HCT116 (cell line): ENCODE results near the gene SHISA6. TPM values are rescaled to one million over a fixed set of nuclear protein-coding genes. Genes with fewer than 3 reads are reported as not detected.

Experiments used
- ATAC-seq: fragments of 200-7000 bp; cut with Tn5 transposase; 2 replicates; pipeline ENCODE4 v1.9.1; 2020; ENCODE audit warnings: mild to moderate bottlenecking, moderate library complexity
- BruUV-seq: library from RNA; stranded (reverse); fragments of 400-500 nt; replicated peaks from 2 replicates; lab custom pipeline; 2021; lab: Mats Ljungman, UMichigan
- CTCF ChIA-PET: fragments of 300-600 bp; sonication (Branson Sonifier 250); formaldehyde crosslinking; loops from one replicate; lab custom pipeline; 2021; ENCODE audit warnings: antibody characterized with exemption; lab: Charles Lee
- POLR2A ChIA-PET: fragments of 300-600, 350-600 bp; sonication (Branson Sonifier 250); formaldehyde crosslinking; loops from one replicate; lab custom pipeline; 2021; ENCODE audit warnings: antibody characterized with exemption; lab: Charles Lee
- RAD21 ChIA-PET, 2 experiments: fragments of 300-600 bp; sonication (Branson Sonifier 250); formaldehyde crosslinking; loops; one replicate each; lab custom pipeline; 2023; ENCODE audit warnings: low total read pairs in 2 of 2; ENCODE audit not compliant: uncharacterized antibody in 2 of 2, unreplicated experiment in 2 of 2, low non-redundant PET in 1 of 2; lab: Charles Lee
- DNase-seq: peaks from one replicate; pipeline ENCODE4 v3.0.0-alpha.2; 2010; ENCODE audit warnings: low read depth, low spot score
- H2AFZ ChIP-seq: fragments of 200-600 bp; shearing (Covaris generic), sonication (generic); 2 replicates; pipeline ENCODE4 v1.6.1; 2017; ENCODE audit warnings: low read depth, mixed run types, mixed read lengths, antibody characterized with exemption, low read length; ENCODE audit not compliant: poor library complexity, severe bottlenecking
- H3K27ac ChIP-seq: 2 replicates; pipeline ENCODE4 v1.5.1; 2012; ENCODE audit warnings: low read depth, low read length
- H3K27me3 ChIP-seq: fragments of 200-600 bp; sonication (generic); 2 replicates; pipeline ENCODE4 v1.6.1; 2016; ENCODE audit warnings: mixed run types, low read length, mixed read lengths; ENCODE audit not compliant: insufficient read depth
- H3K36me3 ChIP-seq, 2 experiments: fragments of 200-500 bp in 1 of 2; fragments of 200-600 bp in 1 of 2; sonication (Bioruptor generic) in 1 of 2; sonication (generic) in 1 of 2; 2 replicates each; pipeline versions ENCODE4 v1.5.1 to v1.6.1; 2014 to 2016; ENCODE audit warnings: low read length in 2 of 2, inconsistent platforms in 1 of 2, mixed read lengths in 1 of 2, mixed run types in 1 of 2; ENCODE audit not compliant: insufficient read depth in 2 of 2, control insufficient read depth in 1 of 2
- H3K4me1 ChIP-seq, 2 experiments: fragments of 200-600 bp in 1 of 2; sonication (generic) in 1 of 2; 2 replicates each; pipeline versions ENCODE4 v1.5.1 to v1.6.1; 2012 to 2017; ENCODE audit warnings: low read length in 2 of 2, inconsistent platforms in 1 of 2, mild to moderate bottlenecking in 1 of 2, mixed read lengths in 1 of 2, mixed run types in 1 of 2, moderate library complexity in 1 of 2; ENCODE audit not compliant: insufficient read depth in 2 of 2, control insufficient read depth in 1 of 2
- H3K4me2 ChIP-seq: fragments of 200-600 bp; sonication (generic); 2 replicates; pipeline ENCODE4 v1.6.1; 2017; ENCODE audit warnings: mixed run types, low read length, mixed read lengths
- H3K4me3 ChIP-seq, 2 experiments: fragments of 200-600 bp in 1 of 2; sonication (generic) in 1 of 2; replicated peaks in 1 of 2; 2 replicates each; pipeline ENCODE4 v1.5.1; 2011 to 2016; ENCODE audit warnings: low read length in 2 of 2, control low read depth in 1 of 2, low read depth in 1 of 2, mild to moderate bottlenecking in 1 of 2, mixed read lengths in 1 of 2, mixed run types in 1 of 2
- H3K79me2 ChIP-seq: fragments of 200-600 bp; sonication (generic); 2 replicates; pipeline ENCODE4 v1.6.1; 2017; ENCODE audit warnings: mild to moderate bottlenecking, mixed run types, low read length, moderate library complexity, mixed read lengths; ENCODE audit not compliant: insufficient read depth
- H3K9ac ChIP-seq: fragments of 200-600 bp; sonication (generic); 2 replicates; pipeline ENCODE4 v1.6.1; 2016; ENCODE audit warnings: low read length, mixed read lengths
- H3K9me2 ChIP-seq: fragments of 200-600 bp; sonication (generic), shearing (Covaris generic); 2 replicates; pipeline ENCODE4 v1.6.1; 2017; ENCODE audit warnings: mixed run types, mild to moderate bottlenecking, moderate library complexity; ENCODE audit not compliant: insufficient read depth
- H3K9me3 ChIP-seq, 2 experiments: fragments of 200-500 bp in 1 of 2; fragments of 200-600 bp in 1 of 2; sonication (Bioruptor generic) in 1 of 2; sonication (generic) in 1 of 2; 2 replicates each; pipeline ENCODE4 v1.6.1; 2014 to 2017; ENCODE audit warnings: low read length in 2 of 2, mixed read lengths in 2 of 2, inconsistent platforms in 1 of 2, low read depth in 1 of 2, mild to moderate bottlenecking in 1 of 2, mixed run types in 1 of 2, moderate library complexity in 1 of 2; ENCODE audit not compliant: control insufficient read depth in 1 of 2, insufficient read depth in 1 of 2
- H4K20me1 ChIP-seq: fragments of 200-600 bp; sonication (generic), shearing (Covaris generic); 2 replicates; pipeline ENCODE4 v1.6.1; 2017; ENCODE audit warnings: mixed run types, mild to moderate bottlenecking, moderate library complexity; ENCODE audit not compliant: insufficient read depth
- ATF3 ChIP-seq: IDR thresholded peaks from 2 replicates; pipeline ENCODE4 v1.6.1; 2012
- EGR1 ChIP-seq: IDR thresholded peaks from 2 replicates; pipeline ENCODE4 v1.6.1; 2012; ENCODE audit warnings: low read depth
- EZH2phosphoT487 ChIP-seq: fragments of 200-600 bp; IDR thresholded peaks from 2 replicates; pipeline ENCODE4 v1.6.1; 2018; ENCODE audit warnings: antibody characterized with exemption, borderline replicate concordance
- FOSL1 ChIP-seq: IDR thresholded peaks from 2 replicates; pipeline ENCODE4 v1.6.1; 2012; ENCODE audit warnings: low read depth
- POLR2A ChIP-seq: IDR thresholded peaks from 2 replicates; pipeline ENCODE4 v1.7.0; 2011; ENCODE audit warnings: borderline replicate concordance; ENCODE audit not compliant: insufficient read depth, insufficient read length; ENCODE audit errors: extremely low read depth
- POLR2AphosphoS5 ChIP-seq: IDR thresholded peaks from 2 replicates; pipeline ENCODE4 v1.6.1; 2011; ENCODE audit warnings: mild to moderate bottlenecking, low read depth, low read length, moderate library complexity
- RAD21 ChIP-seq: IDR thresholded peaks from 2 replicates; pipeline ENCODE4 v1.6.1; 2012; ENCODE audit warnings: low read depth, mild to moderate bottlenecking
- SIN3A ChIP-seq: IDR thresholded peaks from 2 replicates; pipeline ENCODE4 v1.6.1; 2012; ENCODE audit warnings: low read depth
- TCF7L2 ChIP-seq: IDR thresholded peaks from 2 replicates; pipeline ENCODE4 v1.7.0; 2011; ENCODE audit warnings: borderline replicate concordance, inconsistent platforms; ENCODE audit not compliant: insufficient read depth, insufficient read length; ENCODE audit errors: extremely low read depth
- ZFX ChIP-seq: fragments of 450-650 bp; IDR thresholded peaks from 2 replicates; pipeline ENCODE4 v1.6.1; 2017
- intact Hi-C: fragments of 100-400 bp; cut with micrococcal nuclease; formaldehyde crosslinking; loops from 2 replicates; pipeline ENCODE4 v1.10.0; 2022
- total RNA-seq: library from RNA; stranded (reverse); gene quantifications from one replicate; pipeline ENCODE4 v1.2.1, GENCODE V29; 2021; ENCODE audit not compliant: unreplicated experiment
- TF ChIP-seq, protein P1 (sequence below): IDR thresholded peaks from 2 replicates; pipeline ENCODE4 v1.6.1; 2011; ENCODE audit warnings: mild to moderate bottlenecking, low read length, moderate library complexity; ENCODE audit not compliant: insufficient replicate concordance; ENCODE audit errors: extremely low read depth
- TF ChIP-seq, protein P2 (sequence below): IDR thresholded peaks from 2 replicates; pipeline ENCODE4 v1.6.1; 2012
- TF ChIP-seq, protein P3 (sequence below): IDR thresholded peaks from 2 replicates; pipeline ENCODE4 v1.6.1; 2012; ENCODE audit warnings: low read depth

SHISA6 gene
- total RNA-seq, 1 experiment from 2014 or later = not detected

- ATAC-seq = no peak
- TF ChIP-seq, protein P1, sequence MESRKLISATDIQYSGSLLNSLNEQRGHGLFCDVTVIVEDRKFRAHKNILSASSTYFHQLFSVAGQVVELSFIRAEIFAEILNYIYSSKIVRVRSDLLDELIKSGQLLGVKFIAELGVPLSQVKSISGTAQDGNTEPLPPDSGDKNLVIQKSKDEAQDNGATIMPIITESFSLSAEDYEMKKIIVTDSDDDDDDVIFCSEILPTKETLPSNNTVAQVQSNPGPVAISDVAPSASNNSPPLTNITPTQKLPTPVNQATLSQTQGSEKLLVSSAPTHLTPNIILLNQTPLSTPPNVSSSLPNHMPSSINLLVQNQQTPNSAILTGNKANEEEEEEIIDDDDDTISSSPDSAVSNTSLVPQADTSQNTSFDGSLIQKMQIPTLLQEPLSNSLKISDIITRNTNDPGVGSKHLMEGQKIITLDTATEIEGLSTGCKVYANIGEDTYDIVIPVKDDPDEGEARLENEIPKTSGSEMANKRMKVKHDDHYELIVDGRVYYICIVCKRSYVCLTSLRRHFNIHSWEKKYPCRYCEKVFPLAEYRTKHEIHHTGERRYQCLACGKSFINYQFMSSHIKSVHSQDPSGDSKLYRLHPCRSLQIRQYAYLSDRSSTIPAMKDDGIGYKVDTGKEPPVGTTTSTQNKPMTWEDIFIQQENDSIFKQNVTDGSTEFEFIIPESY = no peak
- no peak for TF ChIP-seq EGR1
- no peak for TF ChIP-seq RAD21
- no peak for TF ChIP-seq POLR2AphosphoS5
- TF ChIP-seq SIN3A = no peak
- no peak for TF ChIP-seq ZFX
- TF ChIP-seq, protein P2, sequence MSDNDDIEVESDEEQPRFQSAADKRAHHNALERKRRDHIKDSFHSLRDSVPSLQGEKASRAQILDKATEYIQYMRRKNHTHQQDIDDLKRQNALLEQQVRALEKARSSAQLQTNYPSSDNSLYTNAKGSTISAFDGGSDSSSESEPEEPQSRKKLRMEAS = no peak
- TF ChIP-seq, protein P3, sequence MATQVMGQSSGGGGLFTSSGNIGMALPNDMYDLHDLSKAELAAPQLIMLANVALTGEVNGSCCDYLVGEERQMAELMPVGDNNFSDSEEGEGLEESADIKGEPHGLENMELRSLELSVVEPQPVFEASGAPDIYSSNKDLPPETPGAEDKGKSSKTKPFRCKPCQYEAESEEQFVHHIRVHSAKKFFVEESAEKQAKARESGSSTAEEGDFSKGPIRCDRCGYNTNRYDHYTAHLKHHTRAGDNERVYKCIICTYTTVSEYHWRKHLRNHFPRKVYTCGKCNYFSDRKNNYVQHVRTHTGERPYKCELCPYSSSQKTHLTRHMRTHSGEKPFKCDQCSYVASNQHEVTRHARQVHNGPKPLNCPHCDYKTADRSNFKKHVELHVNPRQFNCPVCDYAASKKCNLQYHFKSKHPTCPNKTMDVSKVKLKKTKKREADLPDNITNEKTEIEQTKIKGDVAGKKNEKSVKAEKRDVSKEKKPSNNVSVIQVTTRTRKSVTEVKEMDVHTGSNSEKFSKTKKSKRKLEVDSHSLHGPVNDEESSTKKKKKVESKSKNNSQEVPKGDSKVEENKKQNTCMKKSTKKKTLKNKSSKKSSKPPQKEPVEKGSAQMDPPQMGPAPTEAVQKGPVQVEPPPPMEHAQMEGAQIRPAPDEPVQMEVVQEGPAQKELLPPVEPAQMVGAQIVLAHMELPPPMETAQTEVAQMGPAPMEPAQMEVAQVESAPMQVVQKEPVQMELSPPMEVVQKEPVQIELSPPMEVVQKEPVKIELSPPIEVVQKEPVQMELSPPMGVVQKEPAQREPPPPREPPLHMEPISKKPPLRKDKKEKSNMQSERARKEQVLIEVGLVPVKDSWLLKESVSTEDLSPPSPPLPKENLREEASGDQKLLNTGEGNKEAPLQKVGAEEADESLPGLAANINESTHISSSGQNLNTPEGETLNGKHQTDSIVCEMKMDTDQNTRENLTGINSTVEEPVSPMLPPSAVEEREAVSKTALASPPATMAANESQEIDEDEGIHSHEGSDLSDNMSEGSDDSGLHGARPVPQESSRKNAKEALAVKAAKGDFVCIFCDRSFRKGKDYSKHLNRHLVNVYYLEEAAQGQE = no peak
- TF ChIP-seq EZH2phosphoT487 = no peak
- no peak for TF ChIP-seq TCF7L2
- TF ChIP-seq ATF3 = no peak
- no peak for TF ChIP-seq FOSL1
- no peak for TF ChIP-seq POLR2A
- TF ChIP-seq, all 23 proteins: peak for 0
- Histone ChIP-seq H3K9me3 (peaks cover 0 to 31% of the 10 kb centered on the region in 2 experiments; a peak in 2 of 4 replicates), H3K9me2 (no peaks in the 10 kb centered on the region), H4K20me1 (no peaks in the 10 kb centered on the region), H2AFZ (no peak overlapping the region), H3K4me1 (no peaks in the 10 kb centered on the region), H3K9ac (no peak overlapping the region), H3K27ac (no peak overlapping the region), H3K4me2 (no peak overlapping the region), H3K27me3 (no peaks in the 10 kb centered on the region), H3K79me2 (no peaks in the 10 kb centered on the region), H3K36me3 (no peaks in the 10 kb centered on the region), H3K4me3 (no peak overlapping the region)
- ChIA-PET CTCF (no interaction called here), POLR2A (no interaction called here), RAD21 (no interaction called here)
- no peak for DNase-seq
- no TSS peak for BruUV-seq
- intact Hi-C loops = no loop called here
Observed at GRCh38 chr17:11336290-11336689, 95.3 kb downstream of the SHISA6 start.
